SK-N-SH (cell line): ENCODE data around the gene FRAS1. TPM values are rescaled to one million over a fixed set of nuclear protein-coding genes. Genes with fewer than 3 reads are reported as not detected.

Experiments used
- CTCF ChIA-PET: fragments of 300-600, 350-600 bp; formaldehyde crosslinking; extraction: SDS; loops from one replicate; lab custom pipeline; 2021; lab: Yijun Ruan, JAX
- POLR2A ChIA-PET: fragments of 350-600 bp; sonication (Branson Sonifier 250); formaldehyde crosslinking; extraction: SDS; loops from one replicate; lab custom pipeline; 2020; ENCODE audit warnings: antibody characterized with exemption, inconsistent platforms; lab: Yijun Ruan, JAX
- DNase-seq: peaks from one replicate; pipeline ENCODE4 v3.0.0; 2012
- H2AFZ ChIP-seq: fragments of 200-600 bp; sonication (generic); 2 replicates; pipeline ENCODE4 v1.8.1; 2016; ENCODE audit warnings: antibody characterized with exemption, mild to moderate bottlenecking, low read depth
- H3F3A ChIP-seq: fragments of 200-600 bp; sonication (generic); replicated peaks from 2 replicates; pipeline ENCODE3; 2016; ENCODE audit warnings: antibody characterized with exemption, mild to moderate bottlenecking; ENCODE audit not compliant: insufficient read depth
- H3K27ac ChIP-seq, 2 experiments: fragments of 200-500 bp in 1 of 2; fragments of 200-600 bp in 1 of 2; sonication (Bioruptor generic) in 1 of 2; sonication (generic), shearing (Covaris generic) in 1 of 2; 2 replicates each; pipeline versions ENCODE4 v1.5.1 to v1.6.1; 2014 to 2016; ENCODE audit warnings: low read depth in 2 of 2, inconsistent platforms in 1 of 2, low read length in 1 of 2, mild to moderate bottlenecking in 1 of 2, mixed read lengths in 1 of 2
- H3K27me3 ChIP-seq: fragments of 200-600 bp; sonication (generic), shearing (Covaris generic); 2 replicates; pipeline ENCODE4 v1.6.1; 2016; ENCODE audit warnings: mixed run types; ENCODE audit not compliant: insufficient read depth
- H3K36me3 ChIP-seq, 2 experiments: fragments of 200-500 bp in 1 of 2; fragments of 200-600 bp in 1 of 2; sonication (Bioruptor generic) in 1 of 2; sonication (generic) in 1 of 2; replicated peaks in 1 of 2; 2 replicates each; pipeline versions ENCODE3 to v1.5.1; 2014 to 2016; ENCODE audit warnings: low read length in 1 of 2, mild to moderate bottlenecking in 1 of 2; ENCODE audit not compliant: insufficient read depth in 2 of 2, control insufficient read depth in 1 of 2
- H3K4me1 ChIP-seq, 2 experiments: fragments of 200-500 bp in 1 of 2; fragments of 200-600 bp in 1 of 2; sonication (Bioruptor generic) in 1 of 2; sonication (generic), shearing (Covaris generic) in 1 of 2; 2 replicates each; pipeline versions ENCODE4 v1.5.1 to v1.6.1; 2014 to 2016; ENCODE audit warnings: low read depth in 1 of 2, low read length in 1 of 2, mixed run types in 1 of 2; ENCODE audit not compliant: insufficient read depth in 2 of 2, control insufficient read depth in 1 of 2
- H3K4me2 ChIP-seq: fragments of 200-600 bp; sonication (generic), shearing (Covaris generic); 2 replicates; pipeline ENCODE4 v1.6.1; 2017; ENCODE audit warnings: mixed run types
- H3K4me3 ChIP-seq, 2 experiments: fragments of 200-500 bp in 1 of 2; fragments of 200-600 bp in 1 of 2; sonication (Bioruptor generic) in 1 of 2; sonication (generic), shearing (Covaris generic) in 1 of 2; 2 replicates each; pipeline versions ENCODE4 v1.5.1 to v1.8.1; 2014 to 2016; ENCODE audit warnings: low read depth in 2 of 2, inconsistent platforms in 1 of 2, low read length in 1 of 2, mild to moderate bottlenecking in 1 of 2, mixed read lengths in 1 of 2, moderate library complexity in 1 of 2
- H3K79me2 ChIP-seq: fragments of 200-600 bp; sonication (generic); 2 replicates; pipeline ENCODE4 v1.8.1; 2017; ENCODE audit warnings: mild to moderate bottlenecking; ENCODE audit not compliant: insufficient read depth
- H3K9ac ChIP-seq: fragments of 200-600 bp; sonication (generic); 2 replicates; pipeline ENCODE4 v1.6.1; 2017; ENCODE audit warnings: mixed run types
- H3K9me2 ChIP-seq: fragments of 200-600 bp; sonication (generic); 2 replicates; pipeline ENCODE4 v1.6.1; 2017; ENCODE audit warnings: mixed run types
- H3K9me3 ChIP-seq: fragments of 200-600 bp; sonication (generic); 2 replicates; pipeline ENCODE4 v1.6.1; 2017; ENCODE audit warnings: mixed run types, mild to moderate bottlenecking, moderate library complexity
- H4K20me1 ChIP-seq: fragments of 200-600 bp; sonication (generic); 2 replicates; pipeline ENCODE4 v1.6.1; 2017; ENCODE audit warnings: mild to moderate bottlenecking, mixed run types; ENCODE audit not compliant: insufficient read depth
- CTCF ChIP-seq: fragments of 200-600 bp; sonication (generic); IDR thresholded peaks from 2 replicates; pipeline ENCODE4 v1.6.1; 2017; ENCODE audit warnings: antibody characterized with exemption, mild to moderate bottlenecking, moderate library complexity
- EP300 ChIP-seq, 2 experiments: IDR thresholded peaks; 2 replicates each; pipeline versions ENCODE4 v1.4.0 to v1.6.1; 2012; ENCODE audit warnings: borderline replicate concordance in 1 of 2, low read depth in 1 of 2, low read length in 1 of 2
- FOXJ3 ChIP-seq: sonication (generic); formaldehyde crosslinking; IDR thresholded peaks from 2 replicates; pipeline ENCODE4 v1.5.1; 2020; ENCODE audit warnings: mild to moderate bottlenecking, missing genetic modification reagents
- IRF3 ChIP-seq: fragments of 150-350 bp; IDR thresholded peaks from 2 replicates; pipeline ENCODE4 v1.6.1; 2016; ENCODE audit warnings: mild to moderate bottlenecking, low read depth, low read length
- MAX ChIP-seq: IDR thresholded peaks from 2 replicates; pipeline ENCODE4 v1.4.0; 2012; ENCODE audit warnings: low read depth
- MEF2A ChIP-seq: IDR thresholded peaks from 2 replicates; pipeline ENCODE4 v1.4.0; 2012; ENCODE audit warnings: low read depth, borderline replicate concordance
- NRF1 ChIP-seq: IDR thresholded peaks from 2 replicates; pipeline ENCODE4 v1.6.1; 2012; ENCODE audit warnings: low read depth, mild to moderate bottlenecking, low read length
- PBX3 ChIP-seq: IDR thresholded peaks from 2 replicates; pipeline ENCODE4; 2012
- RAD21 ChIP-seq: IDR thresholded peaks from 2 replicates; pipeline ENCODE4 v1.6.1; 2012; ENCODE audit warnings: mild to moderate bottlenecking, low read length
- RCOR1 ChIP-seq: fragments of 150-350 bp; IDR thresholded peaks from 2 replicates; pipeline ENCODE4 v1.6.1; 2017; ENCODE audit warnings: antibody characterized with exemption, low read length
- SMC3 ChIP-seq: IDR thresholded peaks from 2 replicates; pipeline ENCODE4 v1.6.1; 2012; ENCODE audit warnings: low read depth, low read length, improper control_type of control experiment
- TAF1 ChIP-seq: IDR thresholded peaks from 2 replicates; pipeline ENCODE4 v1.6.1; 2012; ENCODE audit warnings: low read depth, mild to moderate bottlenecking, low read length, moderate library complexity, borderline replicate concordance
- TCF12 ChIP-seq: IDR thresholded peaks from 2 replicates; pipeline ENCODE4 v1.4.0; 2012
- YY1 ChIP-seq: IDR thresholded peaks from 2 replicates; pipeline ENCODE4 v1.4.0; 2012; ENCODE audit warnings: low read depth, mild to moderate bottlenecking
- WGBS: methylation state at CpG from one replicate; pipeline ENCODE4 v1.1.6; 2017; ENCODE audit warnings: low lambda C conversion rate; 5-methylcytosine and 5-hydroxymethylcytosine counted together
- polyA plus RNA-seq, 3 experiments: library from polyadenylated mRNA; depleted of rRNA; stranded (reverse); fragments of >200 nt; gene quantifications; 2 replicates each; pipeline ENCODE4 v1.2.3, GENCODE V29; 2012

Gene FRAS1
- polyA plus RNA-seq, 1 of the 3 experiments (the other 2 are of a cell fraction), result 8.3 TPM

GRCh38 chr4:78558410-78558809, 501.3 kb downstream of the FRAS1 start:
- H3K4me2 ChIP-seq, result no peak overlapping the region
- no peak overlapping the region for H2AFZ ChIP-seq
- TF ChIP-seq RAD21, result no peak
- TF ChIP-seq YY1, result no peak
- TF ChIP-seq MAX, result no peak
- no peak for TF ChIP-seq RCOR1
- TF ChIP-seq NRF1, result no peak
- TF ChIP-seq IRF3, result no peak
- TF ChIP-seq CTCF, result no peak
- TF ChIP-seq EP300 (IDR thresholded peaks at IDR 0.05; ENCODE audit: borderline replicate concordance in 1 of 2, low read depth in 1 of 2, low read length in 1 of 2), result no peak
- no peak for TF ChIP-seq PBX3
- TF ChIP-seq SMC3, result no peak
- no peak for TF ChIP-seq TCF12
- no peak for TF ChIP-seq TAF1
- TF ChIP-seq MEF2A, result no peak
- no peak for TF ChIP-seq FOXJ3
- peaks cover 16% of the 10 kb centered on the region for H3F3A ChIP-seq
- H3K4me1 ChIP-seq, result peaks cover 3 to 17% of the 10 kb centered on the region in 2 experiments
- H3K9ac ChIP-seq, result no peak overlapping the region
- no peaks in the 10 kb centered on the region for H3K9me3 ChIP-seq
- H3K27ac ChIP-seq, result no peak overlapping the region
- no peaks in the 10 kb centered on the region for H3K27me3 ChIP-seq
- H4K20me1 ChIP-seq, result no peaks in the 10 kb centered on the region
- H3K9me2 ChIP-seq, result no peaks in the 10 kb centered on the region
- DNase-seq, result no peak
- ChIA-PET POLR2A (no interaction called here), CTCF (no interaction called here)
- 96% methylated on average over 1 of the region's 1 CpG for WGBS
- H3K4me3 ChIP-seq, result no peak overlapping the region
- no peaks in the 10 kb centered on the region for H3K79me2 ChIP-seq
- H3K36me3 ChIP-seq, result no peaks in the 10 kb centered on the region
